Cardiac ventricle fibroblast (primary cell): ENCODE data around the gene ZNF83. TPM values are rescaled to one million over a fixed set of nuclear protein-coding genes. Genes with fewer than 3 reads are reported as not detected.

Experiments
- total RNA-seq: library from RNA; depleted of rRNA; stranded (reverse); fragments of >200 nt; gene quantifications from 2 replicates; pipeline ENCODE4 v1.2.3, GENCODE V29; 2015

The ZNF83 gene
- total RNA-seq, result 21.2 and 21.3 TPM in 2 replicates

DNA sequence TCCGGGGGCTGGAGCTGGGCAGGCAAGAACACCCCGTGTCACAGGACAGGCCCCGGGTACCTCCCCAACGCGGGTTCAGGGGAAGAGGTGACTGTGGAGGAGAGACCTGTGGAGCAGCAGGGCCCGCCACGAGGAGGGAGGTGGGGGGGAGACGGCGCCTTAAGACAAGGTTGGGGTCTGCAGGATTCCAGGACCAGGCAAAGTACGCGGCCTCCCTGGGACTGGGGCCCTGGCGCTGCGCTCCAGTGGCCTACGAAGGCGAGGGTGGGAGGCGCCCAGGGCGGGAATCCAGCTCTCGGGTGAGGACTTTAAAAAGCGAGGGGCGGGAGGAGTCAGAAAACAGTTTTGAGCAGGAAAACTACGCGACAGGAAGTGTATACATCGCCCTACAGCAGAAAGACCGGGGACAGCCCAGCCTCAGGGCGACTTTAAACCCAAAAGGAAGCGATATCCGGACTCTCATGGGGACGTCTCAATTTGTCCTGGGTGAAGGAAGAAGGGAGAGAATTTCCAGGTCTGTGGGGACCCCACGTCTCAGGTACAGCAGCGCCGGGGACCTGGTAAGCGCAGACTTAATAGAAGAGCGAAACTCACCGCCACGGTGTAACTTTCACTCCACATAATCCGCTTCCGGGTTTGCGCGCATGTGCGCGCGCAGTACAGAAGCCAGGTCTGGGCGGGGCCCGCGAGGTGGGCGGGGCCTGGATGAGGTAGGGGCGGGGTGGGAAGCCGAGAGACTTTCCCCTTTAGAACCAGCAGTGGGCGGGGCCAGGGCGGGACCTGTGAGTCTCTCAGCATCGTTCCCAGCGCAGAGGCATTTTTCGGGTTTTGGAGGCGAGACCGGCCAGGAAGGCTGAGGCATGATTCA is at the start of gene ZNF83:
TSS of gene ZNF83 (minus strand) at position 638 of the 868 bp plus-strand sequence.

DNA sequence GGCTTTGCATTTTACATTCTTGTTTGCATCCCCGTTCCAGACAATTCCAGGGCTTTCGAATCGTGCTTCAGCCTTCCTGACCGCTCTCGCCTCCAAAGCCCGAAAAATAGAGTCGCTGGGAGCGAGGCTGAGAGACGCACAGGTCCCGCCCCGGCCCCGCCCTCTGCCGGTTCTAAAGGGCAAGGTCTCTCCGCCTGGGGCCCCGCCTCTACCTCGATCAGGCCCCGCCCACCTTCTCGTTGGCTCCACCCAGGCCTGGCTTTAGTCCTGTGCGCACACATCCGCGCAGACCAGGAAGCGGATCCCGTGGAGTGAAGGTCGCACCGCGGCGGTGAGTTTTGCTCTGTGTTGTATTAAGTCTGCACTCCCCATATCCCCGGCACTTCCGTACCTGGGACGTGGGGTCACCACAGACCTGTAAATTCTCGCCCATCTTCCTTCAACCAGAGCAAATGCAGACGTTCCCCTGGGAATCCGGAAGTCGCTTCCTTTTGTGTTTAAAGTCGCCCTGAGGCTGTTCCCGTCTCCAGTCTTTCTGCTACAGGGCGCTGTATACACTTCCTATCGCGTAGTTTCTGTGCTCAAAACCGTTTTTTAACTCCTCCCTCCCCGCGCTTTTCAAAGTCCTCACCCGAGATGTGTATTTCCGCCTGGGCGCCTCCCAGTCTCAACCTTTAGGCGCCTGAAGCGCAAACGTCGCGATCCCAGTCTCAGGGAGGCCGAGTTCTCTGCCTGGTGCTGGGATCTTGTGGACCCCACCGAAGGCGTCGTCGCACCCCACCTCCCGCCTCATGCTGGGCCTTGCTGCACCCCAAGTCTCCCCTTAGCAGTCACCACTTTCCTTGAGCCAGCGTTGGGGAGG is 67.9 kb downstream of the ZNF83 start, which contains the start of gene ZNF701:
TSS of gene ZNF701 (plus strand) at position 288 of the 862 bp plus-strand sequence. CDS start 3,861 bp downstream, outside the sequence.

Other genes starting within 250 kb of the ZNF83 start
- 10.4 and 19.5 TPM in 2 replicates for gene ZNF528, start 240.5 kb downstream of the ZNF83 start, total RNA-seq
- gene ZNF534, start 209.2 kb downstream of the ZNF83 start, total RNA-seq, result 0.06 TPM in 1 of 2 replicates, not detected in the other
- gene ZNF578, start 184.8 kb downstream of the ZNF83 start, total RNA-seq, result 3.2 and 4.7 TPM in 2 replicates
- gene ZNF808, start 110.7 kb downstream of the ZNF83 start, total RNA-seq, result 5.8 and 11.0 TPM in 2 replicates
- gene ZNF701, start 68.1 kb downstream of the ZNF83 start, total RNA-seq, result 5.0 and 6.5 TPM in 2 replicates
- 6.1 and 11.4 TPM in 2 replicates for gene ZNF611, start 96.7 kb upstream of the ZNF83 start, total RNA-seq
- gene ZNF600, start 148.4 kb upstream of the ZNF83 start, total RNA-seq, result 2.2 and 3.9 TPM in 2 replicates
- gene ZNF28, start 183.3 kb upstream of the ZNF83 start, total RNA-seq, result 5.9 and 11.1 TPM in 2 replicates
- gene ZNF468, start 219.3 kb upstream of the ZNF83 start, total RNA-seq, result 6.9 and 8.3 TPM in 2 replicates